ENCODE data around the gene ST8SIA4. TPM values are rescaled to one million over a fixed set of nuclear protein-coding genes. Genes with fewer than 3 reads are reported as not detected.

ST8SIA4 gene
- total RNA-seq, 1 experiment from 2014 or later, result 0.41 TPM

DNA sequence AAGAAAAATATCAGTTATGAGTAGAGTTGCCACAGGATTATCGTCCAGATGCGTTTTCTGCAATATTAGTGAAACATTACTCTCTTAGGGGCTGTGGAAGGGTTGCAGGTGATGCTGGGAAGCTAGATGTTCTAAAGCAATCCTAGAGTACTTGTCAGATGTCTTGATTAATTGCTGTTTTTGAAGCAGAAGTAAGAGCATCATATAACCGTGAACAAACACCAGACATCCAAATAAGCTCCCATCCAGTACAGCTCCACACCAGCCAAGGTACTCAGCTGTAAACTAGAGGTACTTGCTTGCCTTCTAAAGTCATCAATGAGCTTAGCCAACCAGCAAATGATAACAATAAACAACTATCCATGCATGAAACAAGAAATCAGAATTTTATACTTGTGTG is 131.1 kb downstream of the ST8SIA4 start:
- ATAC-seq, result no peak
- DNase-seq (ENCODE audit: low read depth, low spot score), result no peak
- in situ Hi-C loops (cut with HindIII; ENCODE audit: low pct_unique_long_range_greater_than_20kb, low sequenced_read_pairs) (no loop called here), intact Hi-C loops (cut with micrococcal nuclease; ENCODE audit: unreplicated experiment) (loop anchor here (10.0 kb wide), 1 partner anchor 623 kb away; no protein-coding TSS in a partner anchor)
- H3K27me3 ChIP-seq (ENCODE audit: control insufficient read depth, insufficient read depth, low read length), result no peaks in the 10 kb centered on the region
- no peak overlapping the region for H3K27ac ChIP-seq (ENCODE audit: low read length)
- H3K4me1 ChIP-seq (ENCODE audit: control insufficient read depth, insufficient read depth, low read length), result no peaks in the 10 kb centered on the region
- TF ChIP-seq TCF7L2 (IDR thresholded peaks at IDR 0.05; ENCODE audit: low read depth, low read length), result no peak
- no peak for TF ChIP-seq POLR2AphosphoS5 (IDR thresholded peaks at IDR 0.05; ENCODE audit: low read depth, low read length)
- TF ChIP-seq, protein P1, sequence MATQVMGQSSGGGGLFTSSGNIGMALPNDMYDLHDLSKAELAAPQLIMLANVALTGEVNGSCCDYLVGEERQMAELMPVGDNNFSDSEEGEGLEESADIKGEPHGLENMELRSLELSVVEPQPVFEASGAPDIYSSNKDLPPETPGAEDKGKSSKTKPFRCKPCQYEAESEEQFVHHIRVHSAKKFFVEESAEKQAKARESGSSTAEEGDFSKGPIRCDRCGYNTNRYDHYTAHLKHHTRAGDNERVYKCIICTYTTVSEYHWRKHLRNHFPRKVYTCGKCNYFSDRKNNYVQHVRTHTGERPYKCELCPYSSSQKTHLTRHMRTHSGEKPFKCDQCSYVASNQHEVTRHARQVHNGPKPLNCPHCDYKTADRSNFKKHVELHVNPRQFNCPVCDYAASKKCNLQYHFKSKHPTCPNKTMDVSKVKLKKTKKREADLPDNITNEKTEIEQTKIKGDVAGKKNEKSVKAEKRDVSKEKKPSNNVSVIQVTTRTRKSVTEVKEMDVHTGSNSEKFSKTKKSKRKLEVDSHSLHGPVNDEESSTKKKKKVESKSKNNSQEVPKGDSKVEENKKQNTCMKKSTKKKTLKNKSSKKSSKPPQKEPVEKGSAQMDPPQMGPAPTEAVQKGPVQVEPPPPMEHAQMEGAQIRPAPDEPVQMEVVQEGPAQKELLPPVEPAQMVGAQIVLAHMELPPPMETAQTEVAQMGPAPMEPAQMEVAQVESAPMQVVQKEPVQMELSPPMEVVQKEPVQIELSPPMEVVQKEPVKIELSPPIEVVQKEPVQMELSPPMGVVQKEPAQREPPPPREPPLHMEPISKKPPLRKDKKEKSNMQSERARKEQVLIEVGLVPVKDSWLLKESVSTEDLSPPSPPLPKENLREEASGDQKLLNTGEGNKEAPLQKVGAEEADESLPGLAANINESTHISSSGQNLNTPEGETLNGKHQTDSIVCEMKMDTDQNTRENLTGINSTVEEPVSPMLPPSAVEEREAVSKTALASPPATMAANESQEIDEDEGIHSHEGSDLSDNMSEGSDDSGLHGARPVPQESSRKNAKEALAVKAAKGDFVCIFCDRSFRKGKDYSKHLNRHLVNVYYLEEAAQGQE (IDR thresholded peaks at IDR 0.05; ENCODE audit: insufficient read depth in 1 of 2, low read depth in 2 of 2, low read length in 1 of 2), result no peak
- TF ChIP-seq SIN3A (IDR thresholded peaks at IDR 0.05; ENCODE audit: borderline replicate concordance, insufficient read depth, low read depth, low read length), result no peak
- no peak for TF ChIP-seq CTCF (IDR thresholded peaks at IDR 0.05)
- no peaks in the 10 kb centered on the region for H3K9me3 ChIP-seq (ENCODE audit: control insufficient read depth, insufficient read depth, low read depth, low read length)
- H3K36me3 ChIP-seq (ENCODE audit: control insufficient read depth, insufficient read depth, low read length), result no peaks in the 10 kb centered on the region
- H3K4me3 ChIP-seq (ENCODE audit: low read depth in 2 of 2, low read length in 2 of 2), result no peak overlapping the region
- CTCF ChIA-PET, result no interaction called here
- BruUV-seq (replicated peaks), result no TSS peak
- POLR2A ChIA-PET, result no interaction called here

DNA sequence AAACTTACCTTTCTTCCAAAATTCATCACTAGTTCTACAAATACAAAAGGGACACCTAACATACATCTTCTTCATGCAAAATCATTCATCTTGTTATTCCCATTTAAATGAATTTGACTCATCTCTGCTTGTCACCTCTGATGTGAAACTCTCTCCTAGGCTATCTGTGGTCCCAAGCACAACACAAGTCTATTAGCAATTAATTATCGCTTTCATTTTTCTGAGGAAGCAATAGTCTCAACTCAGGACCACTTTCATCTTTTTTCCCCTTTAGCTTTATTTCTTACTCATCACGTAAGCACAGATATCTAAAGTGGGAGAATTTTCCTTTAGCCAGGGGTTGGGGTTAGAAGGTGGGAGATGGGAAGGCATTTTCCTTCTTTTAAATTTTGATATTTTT is 131.9 kb downstream of the ST8SIA4 start:
- H3K27ac ChIP-seq (ENCODE audit: low read length), result no peak overlapping the region
- no peak overlapping the region for H3K4me3 ChIP-seq (ENCODE audit: low read depth in 2 of 2, low read length in 2 of 2)
- TF ChIP-seq CTCF (IDR thresholded peaks at IDR 0.05) (no peak), SIN3A (IDR thresholded peaks at IDR 0.05; ENCODE audit: borderline replicate concordance, insufficient read depth, low read depth, low read length) (no peak), POLR2AphosphoS5 (IDR thresholded peaks at IDR 0.05; ENCODE audit: low read depth, low read length) (no peak)
- TF ChIP-seq, protein P1 (IDR thresholded peaks at IDR 0.05; ENCODE audit: insufficient read depth in 1 of 2, low read depth in 2 of 2, low read length in 1 of 2), result no peak
- no TSS peak for BruUV-seq (replicated peaks)
- H3K4me1 ChIP-seq (ENCODE audit: control insufficient read depth, insufficient read depth, low read length), result no peaks in the 10 kb centered on the region
- DNase-seq (ENCODE audit: low read depth, low spot score) (no peak), ATAC-seq (no peak)
- no peaks in the 10 kb centered on the region for H3K27me3 ChIP-seq (ENCODE audit: control insufficient read depth, insufficient read depth, low read length)
- CTCF ChIA-PET, result no interaction called here
- H3K36me3 ChIP-seq (ENCODE audit: control insufficient read depth, insufficient read depth, low read length), result no peaks in the 10 kb centered on the region
- POLR2A ChIA-PET, result no interaction called here
- in situ Hi-C loops (cut with HindIII; ENCODE audit: low pct_unique_long_range_greater_than_20kb, low sequenced_read_pairs), result no loop called here
- intact Hi-C loops (cut with micrococcal nuclease; ENCODE audit: unreplicated experiment), result loop anchor here (10.0 kb wide), 1 partner anchor 624 kb away; no protein-coding TSS in a partner anchor
- H3K9me3 ChIP-seq (ENCODE audit: control insufficient read depth, insufficient read depth, low read depth, low read length), result no peaks in the 10 kb centered on the region

All from Panc1 (cell line).